Body of pancreas (tissue), 4 donors: Measurements from ENCODE around the gene RGS6.

Experiments used
- POLR2A ChIP-seq, 3 donors: fragments of 450-650 bp; IDR thresholded peaks; one replicate each; pipeline ENCODE4 v1.6.1; 2016; ENCODE audit warnings: antibody characterized with exemption in 3 of 3, mild to moderate bottlenecking in 2 of 3
- TF ChIP-seq, protein P1 (sequence below), 7 experiments: fragments of 450-650 bp in 4 of 7; fragments of 200-600 bp in 3 of 7; sonication (generic) in 3 of 7; IDR thresholded peaks; one replicate each; pipeline ENCODE4 v1.5.1; 2016 to 2019; ENCODE audit warnings: antibody characterized with exemption in 7 of 7

DNA sequence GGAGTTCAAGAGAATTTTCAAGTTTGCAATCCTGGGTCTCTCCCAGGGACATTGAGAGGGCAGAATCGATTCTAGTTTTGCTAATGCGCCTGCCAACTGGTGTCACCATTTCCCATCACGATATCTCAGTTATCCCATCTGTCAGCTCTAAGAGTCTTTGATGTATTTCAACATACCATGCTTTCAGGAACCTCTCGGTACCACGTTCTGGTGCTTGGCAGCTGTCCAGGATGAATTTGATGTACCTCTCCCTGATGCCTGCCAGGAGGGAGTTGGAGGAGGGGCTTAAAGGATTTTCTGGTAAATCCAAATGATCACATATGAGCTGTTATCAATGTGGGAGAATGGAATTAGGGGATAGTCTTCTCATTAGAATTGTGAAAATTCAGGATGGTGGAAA is 332.5 kb downstream of the RGS6 start:
- TF ChIP-seq, protein P1, sequence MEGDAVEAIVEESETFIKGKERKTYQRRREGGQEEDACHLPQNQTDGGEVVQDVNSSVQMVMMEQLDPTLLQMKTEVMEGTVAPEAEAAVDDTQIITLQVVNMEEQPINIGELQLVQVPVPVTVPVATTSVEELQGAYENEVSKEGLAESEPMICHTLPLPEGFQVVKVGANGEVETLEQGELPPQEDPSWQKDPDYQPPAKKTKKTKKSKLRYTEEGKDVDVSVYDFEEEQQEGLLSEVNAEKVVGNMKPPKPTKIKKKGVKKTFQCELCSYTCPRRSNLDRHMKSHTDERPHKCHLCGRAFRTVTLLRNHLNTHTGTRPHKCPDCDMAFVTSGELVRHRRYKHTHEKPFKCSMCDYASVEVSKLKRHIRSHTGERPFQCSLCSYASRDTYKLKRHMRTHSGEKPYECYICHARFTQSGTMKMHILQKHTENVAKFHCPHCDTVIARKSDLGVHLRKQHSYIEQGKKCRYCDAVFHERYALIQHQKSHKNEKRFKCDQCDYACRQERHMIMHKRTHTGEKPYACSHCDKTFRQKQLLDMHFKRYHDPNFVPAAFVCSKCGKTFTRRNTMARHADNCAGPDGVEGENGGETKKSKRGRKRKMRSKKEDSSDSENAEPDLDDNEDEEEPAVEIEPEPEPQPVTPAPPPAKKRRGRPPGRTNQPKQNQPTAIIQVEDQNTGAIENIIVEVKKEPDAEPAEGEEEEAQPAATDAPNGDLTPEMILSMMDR (IDR thresholded peaks at IDR 0.05), result no peak
- TF ChIP-seq POLR2A (IDR thresholded peaks at IDR 0.05), result no peak
